ACHN (cell line): ENCODE results near the gene DIP2C.
"Not testable (repeated sequence)": the region's sequence is repeated elsewhere in the genome, so short reads cannot be mapped to it uniquely, and the experiment has no call there.

Experiments used
- DNase-seq: peaks from one replicate; pipeline ENCODE4 v3.0.0-alpha.2; 2015
- in situ Hi-C: cut with HindIII; loops from 2 replicates; pipeline ENCODE4 v1.10.0; 2017; ENCODE audit warnings: low sequenced_read_pairs, low pct_ligation_motif_present, low pct_unique_long_range_greater_than_20kb

DIP2C gene

GRCh38 chr10:541041-541440, 148.4 kb downstream of the DIP2C start:
- in situ Hi-C loops, result no loop called here

GRCh38 chr10:538895-539294, 150.6 kb downstream of the DIP2C start:
- in situ Hi-C loops, result no loop called here
- DNase-seq, result no peak

More at GRCh38 chr10:541041-541440, 148.4 kb downstream of the DIP2C start:
- DNase-seq, result no peak

- in situ Hi-C loops, result no loop called here
- DNase-seq, result no peak
These were observed 152.5 kb downstream of the DIP2C start for GRCh38 chr10:536935-537334.

- no peak for DNase-seq
- in situ Hi-C loops, result no loop called here
These were observed 153.0 kb downstream of the DIP2C start for GRCh38 chr10:536371-536925.

- in situ Hi-C loops, result no loop called here
- DNase-seq, result no peak
These were observed 153.5 kb downstream of the DIP2C start for GRCh38 chr10:535952-536351.

GRCh38 chr10:535051-535450, 154.4 kb downstream of the DIP2C start:
- in situ Hi-C loops, result no loop called here
- no peak for DNase-seq

GRCh38 chr10:534047-534566, 155.4 kb downstream of the DIP2C start:
- in situ Hi-C loops, result no loop called here
- DNase-seq, result no peak

- no peak for DNase-seq
- in situ Hi-C loops, result no loop called here
These were observed 155.9 kb downstream of the DIP2C start for GRCh38 chr10:533611-534010.

- DNase-seq, result no peak
- in situ Hi-C loops, result no loop called here
These were observed 156.3 kb downstream of the DIP2C start for GRCh38 chr10:533186-533585.

GRCh38 chr10:532331-532730, 157.1 kb downstream of the DIP2C start:
- in situ Hi-C loops, result not testable (repeated sequence)

GRCh38 chr10:531541-531940, 157.9 kb downstream of the DIP2C start:
- DNase-seq, result no peak
- in situ Hi-C loops, result no loop called here

More at GRCh38 chr10:532331-532730, 157.1 kb downstream of the DIP2C start:
- DNase-seq, result not testable (repeated sequence)

- no peak for DNase-seq
- in situ Hi-C loops, result no loop called here
These were observed 158.8 kb downstream of the DIP2C start for GRCh38 chr10:530717-531116.

- no peak for DNase-seq
- in situ Hi-C loops, result no loop called here
These were observed 159.8 kb downstream of the DIP2C start for GRCh38 chr10:529468-530230.

GRCh38 chr10:528173-529165, 161.0 kb downstream of the DIP2C start:
- no peak for DNase-seq
- in situ Hi-C loops, result no loop called here

- in situ Hi-C loops, result no loop called here
- DNase-seq, result no peak
These were observed 162.1 kb downstream of the DIP2C start for GRCh38 chr10:527416-527815.

GRCh38 chr10:526651-527312, 162.7 kb downstream of the DIP2C start:
- in situ Hi-C loops, result no loop called here

GRCh38 chr10:525565-526315, 163.7 kb downstream of the DIP2C start:
- DNase-seq, result no peak
- in situ Hi-C loops, result no loop called here

More at GRCh38 chr10:526651-527312, 162.7 kb downstream of the DIP2C start:
- DNase-seq, result no peak

GRCh38 chr10:523925-524324, 165.5 kb downstream of the DIP2C start:
- no peak for DNase-seq
- in situ Hi-C loops, result no loop called here
